ENCODE data around the gene SLC9C2.
"Not testable (repeated sequence)": the region's sequence is repeated elsewhere in the genome, so short reads cannot be mapped to it uniquely, and the experiment has no call there.

Gene SLC9C2

DNA sequence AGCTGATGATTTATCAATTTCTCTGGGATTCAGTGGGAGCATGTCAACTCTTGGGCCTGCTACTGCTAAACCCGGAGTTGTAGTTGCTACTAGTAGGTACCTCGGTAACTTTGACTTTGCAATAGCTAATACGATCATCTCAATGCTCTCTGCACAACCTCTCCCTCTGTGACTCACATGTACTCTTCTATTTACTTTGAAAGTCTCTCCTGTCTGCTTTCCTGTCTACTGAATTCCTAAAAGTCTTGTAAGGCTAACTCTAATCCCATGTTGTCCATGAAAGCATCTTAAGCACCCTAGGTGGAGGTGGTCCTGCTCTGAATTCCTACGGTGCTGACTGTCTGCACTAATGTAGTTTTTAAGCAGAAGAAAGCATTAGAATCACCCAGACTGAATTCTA is 29.3 kb downstream of the SLC9C2 start:
- DNase-seq: no peak

- no peak for DNase-seq
Observed at GRCh38 chr1:173572201-173572873, 30.5 kb downstream of the SLC9C2 start.

GRCh38 chr1:173570370-173571007 is 32.4 kb downstream of the SLC9C2 start:
- no peak for DNase-seq

DNA sequence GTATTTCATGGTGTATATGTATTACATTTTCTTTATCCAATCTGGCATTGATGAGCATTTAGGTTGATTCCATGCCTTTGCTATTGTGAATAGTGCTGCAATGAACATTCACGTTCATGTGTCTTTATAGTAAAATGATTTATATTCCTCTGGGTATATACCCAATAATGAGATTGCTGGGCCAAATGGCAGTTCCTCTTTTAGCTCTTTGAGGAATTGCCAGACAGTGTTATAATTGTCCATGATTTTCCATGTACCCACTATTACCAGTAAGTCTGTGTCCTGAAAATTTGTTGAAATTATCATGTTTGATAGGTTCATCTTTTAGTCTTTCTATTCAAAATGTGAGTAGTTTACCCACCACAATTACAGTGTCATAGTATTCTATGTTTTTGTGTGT is 34.4 kb downstream of the SLC9C2 start:
- DNase-seq: no peak

DNA sequence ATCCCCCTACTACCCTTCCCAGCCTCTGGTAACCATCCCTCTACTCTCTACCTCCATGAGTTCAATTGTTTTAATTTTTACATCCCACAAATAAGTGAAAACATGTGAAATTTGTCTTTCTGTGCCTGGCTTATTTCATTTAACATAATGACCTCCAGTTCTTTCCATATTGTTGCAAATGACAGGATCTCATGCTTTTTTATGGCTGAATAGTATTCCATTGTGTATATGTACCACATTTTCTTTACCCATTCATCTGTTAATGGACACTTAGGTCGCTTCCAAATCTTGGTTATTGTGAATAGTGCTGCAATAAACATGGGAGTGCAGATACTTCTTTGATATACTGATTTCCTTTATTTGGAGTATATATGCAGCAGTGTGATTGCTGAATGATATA is 39.0 kb downstream of the SLC9C2 start:
- not testable (repeated sequence) for DNase-seq

DNA sequence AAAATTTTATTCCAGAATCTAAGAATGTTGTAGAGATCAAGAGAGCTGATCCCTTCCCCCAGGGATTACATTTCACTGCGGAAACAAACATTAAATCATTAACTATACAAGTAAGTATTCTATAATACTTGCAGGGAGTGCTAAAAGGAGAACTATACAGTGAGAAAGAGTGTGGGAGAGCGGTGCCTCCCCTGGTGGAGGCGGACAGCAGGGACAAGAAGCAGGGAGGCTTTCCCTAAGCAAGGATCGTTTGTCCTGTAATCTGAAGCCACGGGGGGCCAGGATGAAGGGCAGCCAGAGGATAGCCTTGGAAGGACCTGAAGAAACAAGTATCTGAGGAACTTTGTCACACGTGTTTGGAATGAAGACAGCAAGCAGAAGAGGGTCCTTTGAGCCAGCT is 40.1 kb downstream of the SLC9C2 start:
- DNase-seq: no peak

GRCh38 chr1:173561263-173561662 is 41.6 kb downstream of the SLC9C2 start:
- DNase-seq: no peak

DNA sequence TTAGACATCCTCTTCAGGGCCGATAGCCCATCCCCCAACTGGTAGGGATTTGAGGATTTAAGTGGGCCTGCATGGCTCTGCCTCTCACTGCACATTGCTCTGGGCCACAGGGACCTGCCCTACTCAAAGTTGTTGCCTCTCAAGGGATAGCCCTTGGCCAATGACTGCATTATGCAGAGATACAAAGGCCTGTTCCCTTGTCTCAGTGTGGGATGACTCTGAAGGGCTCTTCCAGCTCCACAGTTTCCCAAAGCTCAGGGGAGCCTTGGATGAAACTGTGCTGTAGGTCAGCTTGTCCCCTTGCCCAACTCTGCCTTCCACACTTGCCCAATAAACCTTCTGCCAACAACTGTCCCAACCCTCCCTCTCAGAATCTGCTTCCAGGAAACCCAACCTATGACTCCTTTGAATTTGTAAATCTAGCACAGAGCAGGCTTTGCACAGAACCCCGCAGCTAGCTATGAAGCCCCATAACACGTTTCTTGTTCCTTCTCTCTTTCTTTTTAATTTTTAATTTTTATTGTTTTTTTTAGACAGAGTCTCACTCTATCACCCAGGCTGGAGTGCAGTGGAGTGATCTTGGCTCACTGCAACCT is 42.5 kb downstream of the SLC9C2 start:
- DNase-seq: no peak

GRCh38 chr1:173555651-173556305 is 47.1 kb downstream of the SLC9C2 start:
- no peak for DNase-seq

- DNase-seq: no peak
Observed at GRCh38 chr1:173554541-173555250, 48.2 kb downstream of the SLC9C2 start.

DNA sequence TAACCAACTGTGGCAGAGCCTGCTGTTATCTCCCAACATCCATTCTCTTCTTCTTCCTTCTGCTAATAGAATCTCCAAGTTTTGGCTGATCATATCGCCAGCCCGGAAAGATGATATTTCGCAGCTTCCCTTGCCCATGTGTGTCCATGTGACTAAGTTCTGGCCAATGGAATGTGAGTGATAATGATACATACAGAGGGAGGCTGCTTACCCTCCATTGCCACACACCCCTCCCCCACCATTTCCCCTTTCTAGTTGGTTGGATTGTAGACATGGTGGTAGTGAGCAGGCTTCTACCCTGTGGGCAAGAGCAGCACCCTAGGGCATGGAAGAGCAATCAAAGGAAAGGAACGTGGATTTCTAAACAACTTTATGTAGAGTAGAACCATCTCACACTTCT is 48.8 kb downstream of the SLC9C2 start:
- no peak for DNase-seq

GRCh38 chr1:173553312-173553711 is 49.6 kb downstream of the SLC9C2 start:
- DNase-seq: no peak

DNA sequence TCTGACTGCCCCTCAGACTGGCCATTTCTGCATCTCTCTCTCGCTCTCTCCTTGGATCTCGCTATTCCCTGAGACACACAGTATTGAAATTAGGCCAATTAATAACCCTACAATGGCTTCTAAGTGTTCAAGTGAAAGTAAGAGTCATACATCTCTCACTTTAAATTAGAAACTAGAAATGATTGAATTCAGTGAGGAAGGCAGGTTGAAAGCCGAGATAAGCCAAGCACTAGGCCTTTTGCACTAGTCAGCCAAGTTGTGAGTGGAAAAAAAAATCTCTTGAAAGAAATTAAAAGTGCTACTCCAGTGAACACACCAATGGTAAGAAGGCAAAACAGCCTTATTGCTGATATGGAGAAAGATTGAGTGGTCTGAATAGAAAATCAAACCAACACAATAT is 51.2 kb downstream of the SLC9C2 start:
- DNase-seq: no peak

- DNase-seq: no peak
Observed at GRCh38 chr1:173549813-173550212, 53.1 kb downstream of the SLC9C2 start.

- DNase-seq: no peak
Observed at GRCh38 chr1:173545688-173546087, 57.2 kb downstream of the SLC9C2 start.

DNA sequence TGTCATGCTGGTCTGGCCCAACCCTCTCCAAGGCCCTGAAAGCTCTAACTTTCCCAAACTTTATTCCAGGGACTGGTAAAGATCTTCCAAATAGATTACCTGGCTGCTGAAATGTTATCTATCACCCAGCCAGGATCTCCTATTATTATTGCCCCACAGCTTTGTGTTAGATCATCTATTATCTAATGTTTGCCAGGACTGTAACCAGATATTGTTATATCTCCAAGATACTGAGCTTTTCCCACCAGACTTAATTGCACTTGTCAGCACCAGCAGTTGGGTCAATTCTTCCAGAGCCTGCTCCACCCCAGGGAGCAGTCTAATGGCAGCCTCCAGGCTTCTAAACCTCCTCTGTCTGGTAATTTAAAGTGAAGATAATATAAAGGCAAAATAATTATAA is 66.6 kb downstream of the SLC9C2 start:
- DNase-seq: no peak

DNA sequence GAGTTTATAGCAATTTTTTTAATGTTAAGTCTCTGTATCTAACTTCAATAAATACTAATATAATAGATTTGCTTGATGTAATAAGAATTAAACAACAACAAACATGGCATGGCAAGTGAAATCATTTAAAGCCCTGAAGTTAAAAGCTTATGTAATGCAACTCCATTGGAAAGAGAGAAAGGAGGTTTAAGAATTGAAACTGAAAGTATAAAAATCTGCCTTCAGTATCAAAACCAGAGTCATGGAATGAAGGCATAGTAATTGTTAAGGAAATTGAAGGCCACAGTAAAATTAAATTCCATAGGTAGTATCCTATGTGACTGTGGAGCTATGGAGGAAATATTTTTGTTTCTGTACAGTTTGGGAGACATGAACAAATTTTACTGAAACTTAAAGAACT is 70.6 kb downstream of the SLC9C2 start:
- DNase-seq: no peak

DNA sequence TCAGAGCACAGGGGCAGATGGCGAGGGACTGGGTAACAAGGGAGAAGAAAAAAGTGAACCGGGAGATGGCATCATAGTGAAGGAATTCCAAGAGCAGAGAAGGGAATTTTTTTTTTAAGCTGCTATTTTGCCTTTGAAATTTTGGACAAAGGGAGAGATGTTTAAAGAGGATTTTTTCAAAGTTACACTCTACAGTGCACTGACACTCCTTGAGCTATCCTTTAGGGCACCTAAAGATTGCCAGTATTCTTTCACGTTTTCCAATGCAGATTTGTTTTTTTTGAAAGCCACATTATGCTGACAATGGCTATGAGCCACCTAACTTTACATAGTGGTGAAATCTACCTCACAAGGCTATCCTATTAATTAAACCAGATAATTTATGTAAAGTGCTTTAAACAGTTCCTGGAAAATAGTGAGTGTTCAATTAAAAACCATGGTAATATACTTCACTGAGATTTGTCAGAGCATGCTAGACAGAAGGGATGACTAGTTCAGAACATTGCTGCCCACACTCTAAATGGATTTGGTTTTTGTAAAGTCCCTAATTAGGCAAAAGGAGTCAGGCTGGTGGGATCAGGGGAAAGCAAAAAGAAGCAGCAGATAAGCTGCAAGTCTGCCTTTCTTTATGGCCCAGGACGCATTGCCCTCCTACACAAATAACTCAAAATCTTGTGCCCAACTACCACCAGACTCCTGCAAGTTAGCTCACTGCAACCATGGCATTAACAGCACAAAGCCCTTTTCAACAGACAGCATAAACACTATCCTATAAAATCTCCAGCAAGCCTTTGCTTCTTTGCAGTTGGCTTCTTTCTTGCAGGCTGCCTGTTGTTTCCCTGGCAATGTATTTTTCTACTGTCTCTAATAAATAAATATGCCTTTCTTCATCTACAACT is 71.8 kb downstream of the SLC9C2 start:
- DNase-seq: no peak

GRCh38 chr1:173529106-173529505 is 73.8 kb downstream of the SLC9C2 start:
- DNase-seq: no peak

DNA sequence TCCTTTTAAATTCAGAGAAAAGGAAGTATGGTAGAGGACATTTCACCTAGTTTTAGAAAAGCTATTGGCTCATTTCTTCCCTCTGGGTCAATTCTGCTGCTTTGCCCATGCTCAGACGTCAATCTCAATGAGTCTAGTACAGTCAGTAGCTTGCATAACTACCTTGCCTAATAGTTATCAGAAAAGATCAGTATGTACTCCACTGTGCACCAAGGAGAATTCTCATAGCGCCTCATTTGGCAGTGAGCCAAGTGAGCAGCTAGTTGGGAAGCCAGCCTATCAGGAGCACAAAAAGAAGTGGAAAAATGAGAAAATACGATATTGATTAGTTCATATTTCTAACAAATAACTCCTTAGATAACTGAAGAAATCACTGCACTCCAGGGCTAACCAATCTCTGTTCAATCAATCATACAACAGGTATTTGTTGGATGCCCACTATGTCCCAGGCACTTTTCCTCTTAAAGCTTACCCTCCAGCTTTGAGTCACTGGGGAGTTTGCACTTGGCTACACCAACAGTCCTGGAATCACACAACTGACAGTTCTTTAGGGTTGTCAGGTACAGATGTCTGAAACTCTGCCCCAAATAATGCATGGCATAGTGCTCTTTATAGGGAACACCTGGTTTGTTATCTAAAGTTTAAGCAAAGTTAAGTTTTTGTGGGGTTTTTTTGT is 75.6 kb downstream of the SLC9C2 start:
- no peak for DNase-seq

DNA sequence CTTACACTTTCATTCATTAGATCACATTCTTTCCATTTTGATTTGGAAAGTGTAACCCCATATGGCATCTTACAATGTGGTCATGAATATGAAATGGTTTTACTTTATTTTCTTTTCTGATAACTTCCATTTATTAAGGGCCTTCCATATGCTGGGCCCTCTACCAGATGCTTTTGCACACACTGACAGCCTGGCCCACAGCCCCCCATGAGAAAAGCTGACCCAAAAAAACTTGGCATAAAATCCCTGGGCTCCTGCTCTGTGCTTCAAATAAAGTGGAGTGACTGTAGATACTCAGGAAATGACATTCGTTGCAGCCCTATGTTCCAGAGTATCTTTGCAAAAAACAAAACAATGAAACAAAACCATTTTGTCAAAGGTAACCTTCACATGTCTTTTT is 76.9 kb downstream of the SLC9C2 start:
- no peak for DNase-seq

DNA sequence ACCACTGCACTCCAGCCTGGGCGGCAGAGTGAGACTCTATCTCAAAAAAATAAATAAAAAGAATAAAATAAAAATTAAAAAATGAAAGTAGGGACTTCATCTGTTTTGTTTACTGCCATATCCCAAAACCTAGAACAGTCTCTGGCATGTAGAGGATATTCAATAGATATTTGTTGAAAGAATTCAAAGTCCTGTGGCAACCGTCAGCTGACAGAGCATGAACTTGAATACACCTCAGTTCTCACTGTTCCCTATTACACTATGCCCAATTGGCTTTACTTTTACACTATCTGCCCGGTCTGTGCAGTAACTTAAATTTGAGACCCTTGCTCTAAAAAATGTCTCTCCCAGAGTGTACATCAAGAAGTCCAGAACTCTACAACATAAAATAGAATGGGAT is 79.5 kb downstream of the SLC9C2 start:
- no peak for DNase-seq
